Measurements from ENCODE around the gene PHB1. TPM values are rescaled to one million over a fixed set of nuclear protein-coding genes. Genes with fewer than 3 reads are reported as not detected.

Gene PHB1
- total RNA-seq, 6 donors from 2014 or later: 19.9 to 144 (median 68.8) TPM

- ATAC-seq (ENCODE audit: low FRiP score in 2 of 2): no peak
- H3K27me3 ChIP-seq: no peaks in the 10 kb centered on the region
- no peak for TF ChIP-seq POLR2AphosphoS5 (IDR thresholded peaks at IDR 0.05)
- TF ChIP-seq POLR2A (IDR thresholded peaks at IDR 0.05): no peak
- no peak for TF ChIP-seq EP300 (IDR thresholded peaks at IDR 0.05)
- TF ChIP-seq CTCF (IDR thresholded peaks at IDR 0.05): no peak
- DNase-seq: no peak
- H3K4me1 ChIP-seq: peaks cover 22 to 28% (median 25%) of the 10 kb centered on the region in 4 donors
- H3K9me3 ChIP-seq: no peaks in the 10 kb centered on the region
- no peak overlapping the region for H3K4me3 ChIP-seq
- 86 to 89% methylated on average over 14 of the region's 14 CpGs for WGBS, 2 donors
- peaks cover 23 to 91% (median 72%) of the 10 kb centered on the region in 4 donors for H3K36me3 ChIP-seq
- H3K27ac ChIP-seq: no peak overlapping the region
Observed at GRCh38 chr17:49409066-49409465, 5.6 kb downstream of the PHB1 start.

GRCh38 chr17:49407981-49408501 is 6.6 kb downstream of the PHB1 start:
- Histone ChIP-seq H3K4me3 (no peak overlapping the region), H3K4me1 (peaks cover 18 to 28% (median 22%) of the 10 kb centered on the region in 4 donors), H3K9me3 (no peaks in the 10 kb centered on the region), H3K27ac (peak overlapping the region in 2 of 4 donors; percentile 9 to 34), H3K36me3 (peaks cover 26 to 94% (median 74%) of the 10 kb centered on the region in 4 donors), H3K27me3 (no peaks in the 10 kb centered on the region)
- TF ChIP-seq CTCF (IDR thresholded peaks at IDR 0.05) (peak; percentile 55 to 88 (median 70)), POLR2A (IDR thresholded peaks at IDR 0.05) (no peak), POLR2AphosphoS5 (IDR thresholded peaks at IDR 0.05) (no peak), EP300 (IDR thresholded peaks at IDR 0.05) (no peak)
- ATAC-seq (ENCODE audit: low FRiP score in 2 of 2) (peak; percentile 81 to 84), DNase-seq (peak; percentile 84 to 90)
- WGBS, 2 donors: 24 to 29% methylated on average over 9 of the region's 9 CpGs

- no peak for ATAC-seq (ENCODE audit: low FRiP score in 2 of 2)
- H3K36me3 ChIP-seq: peaks cover 26 to 85% (median 68%) of the 10 kb centered on the region in 4 donors
- H3K27me3 ChIP-seq: no peaks in the 10 kb centered on the region
- 95 to 97% methylated on average over 9 of the region's 9 CpGs for WGBS, 2 donors
- H3K9me3 ChIP-seq: no peaks in the 10 kb centered on the region
- H3K4me1 ChIP-seq: peaks cover 25 to 34% (median 30%) of the 10 kb centered on the region in 4 donors
- TF ChIP-seq EP300 (IDR thresholded peaks at IDR 0.05) (no peak), POLR2AphosphoS5 (IDR thresholded peaks at IDR 0.05) (no peak), CTCF (IDR thresholded peaks at IDR 0.05) (no peak), POLR2A (IDR thresholded peaks at IDR 0.05) (no peak)
- no peak overlapping the region for H3K4me3 ChIP-seq
- DNase-seq: no peak
- no peak overlapping the region for H3K27ac ChIP-seq
Observed at GRCh38 chr17:49407086-49407485, 7.6 kb downstream of the PHB1 start.

GRCh38 chr17:49406421-49407061 is 8.1 kb downstream of the PHB1 start:
- Histone ChIP-seq H3K27me3 (no peaks in the 10 kb centered on the region), H3K4me3 (no peak overlapping the region), H3K27ac (no peak overlapping the region), H3K36me3 (peaks cover 26 to 79% (median 62%) of the 10 kb centered on the region in 4 donors), H3K4me1 (peaks cover 28 to 40% (median 30%) of the 10 kb centered on the region in 4 donors), H3K9me3 (no peaks in the 10 kb centered on the region)
- WGBS, 2 donors: 92 to 97% methylated on average over 6 to 9 of the region's 9 CpGs
- DNase-seq (no peak), ATAC-seq (ENCODE audit: low FRiP score in 2 of 2) (no peak)
- TF ChIP-seq POLR2A (IDR thresholded peaks at IDR 0.05): no peak
- TF ChIP-seq EP300 (IDR thresholded peaks at IDR 0.05): no peak
- no peak for TF ChIP-seq CTCF (IDR thresholded peaks at IDR 0.05)
- TF ChIP-seq POLR2AphosphoS5 (IDR thresholded peaks at IDR 0.05): no peak
